GOT3 (cell line): ENCODE data around the gene HIP1R.
"Not testable (repeated sequence)": the region's sequence is repeated elsewhere in the genome, so short reads cannot be mapped to it uniquely, and the experiment has no call there.

ENCODE experiments used
- DNase-seq: peaks from one replicate; lab custom pipeline; 2025; ENCODE audit warnings: mixed read lengths; lab: John Stamatoyannopoulos, UW

Gene HIP1R

GRCh38 chr12:122872815-122873361 is 37.6 kb downstream of the HIP1R start:
- no peak for DNase-seq

GRCh38 chr12:122873540-122873939 is 38.3 kb downstream of the HIP1R start:
- DNase-seq = no peak

GRCh38 chr12:122874081-122874480 is 38.8 kb downstream of the HIP1R start:
- no peak for DNase-seq

GRCh38 chr12:122875590-122876220 is 40.4 kb downstream of the HIP1R start:
- no peak for DNase-seq

- not testable (repeated sequence) for DNase-seq
Observed at GRCh38 chr12:122876281-122876680, 41.0 kb downstream of the HIP1R start.

- DNase-seq = no peak
Observed at GRCh38 chr12:122876731-122877130, 41.5 kb downstream of the HIP1R start.

GRCh38 chr12:122878780-122879612 is 43.7 kb downstream of the HIP1R start:
- DNase-seq = no peak

- no peak for DNase-seq
Observed at GRCh38 chr12:122880155-122880667, 45.0 kb downstream of the HIP1R start.

GRCh38 chr12:122880668-122881067 is 45.4 kb downstream of the HIP1R start:
- DNase-seq = no peak

- no peak for DNase-seq
Observed at GRCh38 chr12:122882908-122883558, 47.8 kb downstream of the HIP1R start.

- DNase-seq = no peak
Observed at GRCh38 chr12:122884091-122884826, 49.0 kb downstream of the HIP1R start.

GRCh38 chr12:122884860-122885259 is 49.6 kb downstream of the HIP1R start:
- DNase-seq = no peak

GRCh38 chr12:122886161-122886560 is 50.9 kb downstream of the HIP1R start:
- no peak for DNase-seq

GRCh38 chr12:122886851-122887818 is 51.9 kb downstream of the HIP1R start:
- DNase-seq = no peak

GRCh38 chr12:122887819-122888212 is 52.6 kb downstream of the HIP1R start:
- DNase-seq = no peak

- no peak for DNase-seq
Observed at GRCh38 chr12:122888232-122888752, 53.0 kb downstream of the HIP1R start.

GRCh38 chr12:122889761-122890520 is 54.7 kb downstream of the HIP1R start:
- no peak for DNase-seq

GRCh38 chr12:122891661-122892525 is 56.6 kb downstream of the HIP1R start:
- DNase-seq = no peak
